ENCODE results near the gene HCN3. TPM values are rescaled to one million over a fixed set of nuclear protein-coding genes. Genes with fewer than 3 reads are reported as not detected.
A peak's percentile ranks its signal among the peaks of the same experiment; 100 is the strongest.

Gene HCN3
- total RNA-seq, 1 donor from 2014 or later: 10.6 TPM

DNA sequence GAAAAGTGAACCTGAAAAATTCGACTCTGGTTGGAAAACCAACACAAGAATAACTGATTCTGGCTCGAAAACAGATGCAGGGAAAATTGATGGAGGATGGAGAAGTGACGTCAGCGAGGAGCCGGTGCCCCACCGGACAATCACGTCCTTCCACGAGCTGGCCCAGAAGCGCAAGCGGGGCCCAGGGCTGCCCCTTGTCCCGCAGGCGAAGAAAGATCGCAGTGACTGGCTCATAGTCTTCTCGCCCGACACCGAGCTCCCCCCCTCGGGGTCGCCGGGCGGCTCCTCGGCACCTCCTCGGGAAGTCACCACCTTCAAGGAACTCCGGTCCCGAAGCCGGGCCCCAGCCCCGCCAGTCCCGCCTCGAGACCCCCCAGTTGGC lies 45.3 kb downstream of the HCN3 start:
- H3K9me3 Mint-ChIP-seq: no peaks in the 10 kb centered on the region
- DNase-seq (ENCODE audit: extremely low spot score, unreplicated experiment): no peak
- H3K27me3 Mint-ChIP-seq: no peaks in the 10 kb centered on the region
- H3K36me3 Mint-ChIP-seq: no peaks in the 10 kb centered on the region
- TF ChIP-seq, protein P1, sequence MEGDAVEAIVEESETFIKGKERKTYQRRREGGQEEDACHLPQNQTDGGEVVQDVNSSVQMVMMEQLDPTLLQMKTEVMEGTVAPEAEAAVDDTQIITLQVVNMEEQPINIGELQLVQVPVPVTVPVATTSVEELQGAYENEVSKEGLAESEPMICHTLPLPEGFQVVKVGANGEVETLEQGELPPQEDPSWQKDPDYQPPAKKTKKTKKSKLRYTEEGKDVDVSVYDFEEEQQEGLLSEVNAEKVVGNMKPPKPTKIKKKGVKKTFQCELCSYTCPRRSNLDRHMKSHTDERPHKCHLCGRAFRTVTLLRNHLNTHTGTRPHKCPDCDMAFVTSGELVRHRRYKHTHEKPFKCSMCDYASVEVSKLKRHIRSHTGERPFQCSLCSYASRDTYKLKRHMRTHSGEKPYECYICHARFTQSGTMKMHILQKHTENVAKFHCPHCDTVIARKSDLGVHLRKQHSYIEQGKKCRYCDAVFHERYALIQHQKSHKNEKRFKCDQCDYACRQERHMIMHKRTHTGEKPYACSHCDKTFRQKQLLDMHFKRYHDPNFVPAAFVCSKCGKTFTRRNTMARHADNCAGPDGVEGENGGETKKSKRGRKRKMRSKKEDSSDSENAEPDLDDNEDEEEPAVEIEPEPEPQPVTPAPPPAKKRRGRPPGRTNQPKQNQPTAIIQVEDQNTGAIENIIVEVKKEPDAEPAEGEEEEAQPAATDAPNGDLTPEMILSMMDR (conservative IDR thresholded peaks at IDR 0.05): no peak
- peaks cover 28% of the 10 kb centered on the region for H3K4me1 Mint-ChIP-seq (ENCODE audit: unreplicated experiment)
- peak overlapping the region; percentile 86 for H3K4me3 Mint-ChIP-seq
- H3K27ac Mint-ChIP-seq: peak overlapping the region; percentile 46

DNA sequence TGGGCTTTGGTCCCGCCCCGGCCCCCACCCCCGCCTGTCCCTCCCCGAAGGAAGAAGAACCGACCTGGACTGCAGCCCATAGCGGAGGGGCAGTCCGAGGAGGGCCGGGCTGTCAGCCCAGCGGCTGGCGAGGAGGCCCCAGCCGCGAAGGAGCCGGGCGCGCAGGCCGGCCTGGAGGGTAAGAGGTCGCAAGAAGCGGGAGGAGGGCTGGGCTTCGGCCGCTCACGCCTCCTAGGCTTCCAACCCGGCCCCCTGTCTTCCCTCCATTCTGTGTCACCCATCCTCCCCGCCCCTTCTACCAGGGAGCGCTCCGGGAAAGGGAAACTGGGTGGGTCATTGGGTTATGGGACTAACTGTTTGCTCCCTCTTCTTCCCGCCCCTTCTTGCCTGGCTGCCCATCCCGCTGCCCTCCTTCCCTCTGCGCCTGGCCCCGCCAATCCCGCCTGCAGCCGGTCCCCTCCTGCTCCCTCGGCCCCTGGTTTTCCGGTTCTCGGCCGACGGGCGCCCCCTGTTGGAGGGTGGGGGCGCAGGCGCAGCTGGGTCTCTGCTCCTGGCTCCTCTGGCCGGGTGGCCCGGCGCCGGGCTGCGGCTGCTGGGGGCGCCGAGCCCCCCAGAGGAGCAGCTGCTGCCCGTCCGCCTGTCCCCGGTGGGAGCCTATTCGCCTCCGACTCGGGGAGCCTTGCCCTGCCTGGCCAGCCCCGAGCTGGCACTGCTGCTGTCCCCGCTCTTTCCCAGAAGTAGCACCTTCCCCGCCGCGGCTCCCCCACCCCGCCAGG lies 45.9 kb downstream of the HCN3 start:
- Mint-ChIP-seq H3K27me3 (no peaks in the 10 kb centered on the region), H3K36me3 (no peaks in the 10 kb centered on the region), H3K9me3 (no peaks in the 10 kb centered on the region), H3K4me1 (ENCODE audit: unreplicated experiment) (peaks cover 28% of the 10 kb centered on the region), H3K27ac (no peak overlapping the region), H3K4me3 (peak overlapping the region; percentile 90)
- peak; percentile 96 for DNase-seq (ENCODE audit: extremely low spot score, unreplicated experiment)
- TF ChIP-seq, protein P1 (conservative IDR thresholded peaks at IDR 0.05): peak; percentile 99

DNA sequence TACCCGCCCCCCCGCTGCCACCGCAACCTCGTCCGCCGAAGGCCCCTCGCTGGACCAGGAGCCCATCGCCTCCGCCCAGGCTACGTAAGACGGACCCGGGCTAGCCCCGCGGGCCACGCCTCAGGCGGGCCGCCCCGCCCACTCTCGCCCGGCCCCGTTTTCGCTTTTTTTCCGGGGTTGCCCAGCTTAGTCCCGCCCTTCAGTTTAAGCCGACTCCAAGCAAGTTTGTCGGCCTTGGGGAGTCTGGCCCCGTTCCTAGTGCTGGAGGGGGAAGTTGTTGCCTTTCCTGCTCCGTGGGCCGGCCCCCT lies 46.4 kb downstream of the HCN3 start:
- H3K27ac Mint-ChIP-seq: peak overlapping the region; percentile 58
- DNase-seq (ENCODE audit: extremely low spot score, unreplicated experiment): peak; percentile 85
- H3K36me3 Mint-ChIP-seq: no peaks in the 10 kb centered on the region
- peak overlapping the region; percentile 90 for H3K4me3 Mint-ChIP-seq
- H3K27me3 Mint-ChIP-seq: no peaks in the 10 kb centered on the region
- no peaks in the 10 kb centered on the region for H3K9me3 Mint-ChIP-seq
- TF ChIP-seq, protein P1 (conservative IDR thresholded peaks at IDR 0.05): no peak
- H3K4me1 Mint-ChIP-seq (ENCODE audit: unreplicated experiment): peaks cover 28% of the 10 kb centered on the region

DNA sequence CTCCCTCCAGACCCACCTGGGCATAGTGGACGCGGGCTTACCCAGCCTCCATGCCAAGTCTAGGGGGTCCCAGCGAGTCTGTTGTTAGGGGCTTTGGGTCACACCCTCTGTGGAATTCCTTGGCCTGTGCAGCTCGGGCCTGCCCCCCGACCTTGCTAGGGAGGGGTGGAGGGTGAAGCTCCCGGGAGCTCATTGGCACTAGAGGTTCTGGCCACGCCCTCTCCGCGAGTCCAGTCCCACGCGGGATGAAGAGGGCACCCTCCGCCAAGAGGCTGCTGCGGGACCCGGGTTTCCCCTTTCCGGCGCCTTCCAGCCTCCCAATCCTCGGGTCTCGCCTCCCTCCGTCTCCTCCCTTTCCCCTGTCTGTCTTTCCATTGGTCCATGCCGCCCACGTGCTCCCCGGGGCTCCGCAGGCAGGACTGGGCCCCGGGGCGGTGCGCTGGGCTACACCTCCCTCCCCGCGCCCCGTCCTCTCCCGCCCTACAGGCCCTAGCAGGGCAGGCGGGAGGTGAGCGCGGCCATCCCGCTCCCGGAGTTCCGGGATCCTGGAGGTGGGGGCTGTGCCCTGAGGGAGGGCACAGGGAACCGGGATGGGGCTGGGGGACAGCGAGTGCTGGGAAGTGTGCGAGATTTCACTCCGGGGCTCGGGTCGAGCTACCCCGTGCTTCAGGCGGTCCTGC lies 46.9 kb downstream of the HCN3 start:
- peak overlapping the region; percentile 58 for H3K27ac Mint-ChIP-seq
- TF ChIP-seq, protein P1 (conservative IDR thresholded peaks at IDR 0.05): no peak
- H3K9me3 Mint-ChIP-seq: no peaks in the 10 kb centered on the region
- peaks cover 28% of the 10 kb centered on the region for H3K4me1 Mint-ChIP-seq (ENCODE audit: unreplicated experiment)
- DNase-seq (ENCODE audit: extremely low spot score, unreplicated experiment): peak; percentile 92
- no peaks in the 10 kb centered on the region for H3K36me3 Mint-ChIP-seq
- H3K4me3 Mint-ChIP-seq: peak overlapping the region; percentile 90
- H3K27me3 Mint-ChIP-seq: no peaks in the 10 kb centered on the region

DNA sequence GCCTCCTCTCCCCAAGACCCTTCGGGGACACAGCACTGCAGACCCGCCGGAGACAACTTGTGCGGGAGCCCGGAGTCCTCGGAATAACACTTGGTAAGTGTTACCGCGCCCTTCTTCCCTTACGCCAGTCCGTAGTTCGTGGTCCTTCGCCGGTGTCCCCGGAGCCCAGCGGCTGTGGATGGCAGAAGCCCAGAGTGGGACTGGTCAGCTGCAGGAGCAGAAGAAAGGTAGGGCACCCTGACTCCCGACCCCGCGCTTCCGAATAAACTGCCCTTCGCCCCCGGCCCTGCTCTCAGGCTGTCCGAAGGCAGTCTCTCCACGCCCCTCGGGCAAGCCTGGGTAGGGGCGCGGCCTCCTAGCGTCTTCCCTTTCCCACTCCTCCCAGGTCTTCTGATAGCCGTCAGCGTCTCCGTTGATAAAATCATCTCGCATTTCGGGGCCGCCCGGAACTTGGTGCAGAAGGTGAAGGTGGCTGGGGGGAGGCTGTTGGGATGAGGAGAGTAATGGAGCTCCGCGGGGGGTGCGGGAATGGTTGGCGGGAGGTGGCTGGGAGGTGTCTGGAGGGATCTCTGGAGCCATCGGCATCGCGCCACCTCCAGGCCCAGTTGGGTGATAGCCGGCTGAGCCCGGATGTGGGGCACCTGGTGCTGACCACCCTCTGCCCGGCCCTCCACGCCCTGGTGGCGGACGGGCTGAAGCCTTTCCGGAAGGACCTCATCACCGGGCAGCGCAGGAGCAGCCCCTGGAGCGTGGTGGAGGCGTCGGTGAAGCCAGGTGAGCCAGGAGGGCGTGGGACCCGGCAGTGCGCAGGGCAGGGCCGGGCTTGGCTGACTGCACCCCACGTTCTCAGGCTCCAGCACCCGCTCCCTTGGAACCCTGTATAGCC lies 47.7 kb downstream of the HCN3 start:
- peak overlapping the region; percentile 61 for H3K27ac Mint-ChIP-seq
- no peaks in the 10 kb centered on the region for H3K36me3 Mint-ChIP-seq
- DNase-seq (ENCODE audit: extremely low spot score, unreplicated experiment): no peak
- TF ChIP-seq, protein P1 (conservative IDR thresholded peaks at IDR 0.05): peak; percentile 68
- H3K9me3 Mint-ChIP-seq: no peaks in the 10 kb centered on the region
- peak overlapping the region; percentile 90 for H3K4me3 Mint-ChIP-seq
- H3K27me3 Mint-ChIP-seq: no peaks in the 10 kb centered on the region
- peaks cover 26% of the 10 kb centered on the region for H3K4me1 Mint-ChIP-seq (ENCODE audit: unreplicated experiment)

Data from type B pancreatic cell (in vitro differentiated cells).